Ovary (tissue), 3 donors: Measurements from ENCODE around the gene PRIMA1.

Experiments used
- CTCF ChIP-seq, 3 donors: fragments of 450-650 bp in 2 of 3; fragments of 200-600 bp in 1 of 3; IDR thresholded peaks; one replicate each; pipeline versions ENCODE4 v1.5.1 to v1.8.0; 2016 to 2022; ENCODE audit warnings: antibody characterized with exemption in 3 of 3, mild to moderate bottlenecking in 1 of 3
- EP300 ChIP-seq: sonication (generic); formaldehyde crosslinking; IDR thresholded peaks from one replicate; pipeline ENCODE4 v1.6.1; 2017; ENCODE audit warnings: antibody characterized with exemption
- donor health status: DM: no; HTN: no; CAD: no.

- TF ChIP-seq CTCF (IDR thresholded peaks at IDR 0.05) (no peak), EP300 (no peak)
These were observed 97.1 kb downstream of the PRIMA1 start for GRCh38 chr14:93691042-93691780.
